Right lobe of liver (tissue), 6 donors: Measurements from ENCODE around the gene AIF1L. TPM values are rescaled to one million over a fixed set of nuclear protein-coding genes. Genes with fewer than 3 reads are reported as not detected.

Source experiments
- ATAC-seq, 4 donors: fragments of 200-7000 bp; cut with Tn5 transposase; one replicate each; pipeline ENCODE4 v1.9.1; 2020; ENCODE audit warnings: mild to moderate bottlenecking in 4 of 4, moderate library complexity in 4 of 4
- DNase-seq, 3 donors: peaks; one replicate each; pipeline ENCODE4 v3.0.0-alpha.2; 2020
- H3K27ac ChIP-seq, 3 donors: fragments of 200-600 bp; one replicate each; pipeline ENCODE4 v1.8.0; 2022
- H3K27me3 ChIP-seq, 2 donors: fragments of 200-600 bp; one replicate each; pipeline ENCODE4 v1.8.0; 2022
- H3K36me3 ChIP-seq, 4 donors: fragments of 200-600 bp; sonication (generic) in 1 of 4; one replicate each; pipeline versions ENCODE4 v1.5.1 to v1.8.0; 2017 to 2022; ENCODE audit warnings: control low read depth in 1 of 4
- H3K4me1 ChIP-seq, 4 donors: fragments of 200-600 bp; sonication (generic) in 1 of 4; one replicate each; pipeline versions ENCODE4 v1.5.1 to v1.8.0; 2017 to 2022; ENCODE audit warnings: control low read depth in 1 of 4
- H3K4me3 ChIP-seq, 3 donors: fragments of 200-600 bp; one replicate each; pipeline ENCODE4 v1.8.0; 2022
- H3K9me3 ChIP-seq, 4 donors: fragments of 200-600 bp; sonication (generic) in 1 of 4; one replicate each; pipeline versions ENCODE4 v1.5.1 to v1.8.0; 2017 to 2022; ENCODE audit warnings: control low read depth in 1 of 4
- CTCF ChIP-seq, 4 donors: fragments of 200-600 bp in 3 of 4; fragments of 450-650 bp in 1 of 4; IDR thresholded peaks; one replicate each; pipeline versions ENCODE4 v1.5.1 to v1.8.0; 2016 to 2022; ENCODE audit warnings: antibody characterized with exemption in 4 of 4, mild to moderate bottlenecking in 2 of 4
- POLR2A ChIP-seq: fragments of 450-650 bp; IDR thresholded peaks from one replicate; pipeline ENCODE4 v1.6.1; 2017; ENCODE audit warnings: antibody characterized with exemption, mild to moderate bottlenecking
- WGBS: methylation state at CpG from one replicate; pipeline ENCODE4 v1.1.6; 2018; ENCODE audit warnings: low coverage, low lambda C conversion rate; ENCODE audit not compliant: insufficient coverage; ENCODE audit errors: missing lambda C conversion rate; 5-methylcytosine and 5-hydroxymethylcytosine counted together
- intact Hi-C, 2 donors: fragments of 100-400 bp; cut with DNase I; formaldehyde crosslinking; loops; one replicate each; pipeline versions ENCODE4 v1.11.2 to v1.14.1; 2022
- total RNA-seq, 6 experiments: library from RNA; depleted of rRNA in 2 of 6; stranded (reverse); fragments of >200 nt in 2 of 6; fragmentation: NEBNext Ultra II Directional in 3 of 6; extraction: Animal tissue kit (Norgen Biotek cat#: 25700) in 3 of 6; gene quantifications; one replicate each; pipeline versions ENCODE4 v1.1.0 to v1.2.4, GENCODE V29; 2016 to 2023
- donor health status: DM: no; HTN: yes; CAD: no.
- donor health status: DM: no; HTN: no; CAD: no.
- donor health status: DM: no; HTN: no; CAD: no.
- donor health status: DM: no; HTN: yes; CAD: no.
- donor health status: DM: no; HTN: yes; CAD: no.

The AIF1L gene
- total RNA-seq, 6 experiments from 2014 or later: 0.33 to 1.4 (median 0.49) TPM

- H3K27me3 ChIP-seq: no peaks in the 10 kb centered on the region
Observed at GRCh38 chr9:131104016-131104740, 7.8 kb downstream of the AIF1L start.

GRCh38 chr9:131105952-131106351 is 9.6 kb downstream of the AIF1L start:
- no peak overlapping the region for H3K27ac ChIP-seq
- intact Hi-C loops: no loop called here
- 74% methylated on average over 7 of the region's 8 CpGs for WGBS

More at GRCh38 chr9:131104016-131104740, 7.8 kb downstream of the AIF1L start:
- no peaks in the 10 kb centered on the region for H3K4me1 ChIP-seq
- ATAC-seq: no peak
- DNase-seq: no peak
- TF ChIP-seq POLR2A (no peak), CTCF (IDR thresholded peaks at IDR 0.05) (no peak)
- intact Hi-C loops: no loop called here
- H3K27ac ChIP-seq: no peak overlapping the region
- no peaks in the 10 kb centered on the region for H3K9me3 ChIP-seq
- 55% methylated on average over 3 of the region's 5 CpGs for WGBS
- no peak overlapping the region for H3K4me3 ChIP-seq
- H3K36me3 ChIP-seq: no peaks in the 10 kb centered on the region

GRCh38 chr9:131107760-131108159 is 11.4 kb downstream of the AIF1L start:
- 53% methylated on average over 6 of the region's 8 CpGs for WGBS

More at GRCh38 chr9:131105952-131106351, 9.6 kb downstream of the AIF1L start:
- Histone ChIP-seq H3K4me1 (no peaks in the 10 kb centered on the region), H3K9me3 (no peaks in the 10 kb centered on the region), H3K36me3 (no peaks in the 10 kb centered on the region), H3K4me3 (no peak overlapping the region), H3K27me3 (no peaks in the 10 kb centered on the region)
- no peak for DNase-seq
- TF ChIP-seq POLR2A (no peak), CTCF (IDR thresholded peaks at IDR 0.05) (no peak)
- no peak for ATAC-seq

GRCh38 chr9:131111186-131111853 is 15.0 kb downstream of the AIF1L start:
- H3K27ac ChIP-seq: no peak overlapping the region
- H3K9me3 ChIP-seq: no peaks in the 10 kb centered on the region
- no peaks in the 10 kb centered on the region for H3K4me1 ChIP-seq
- H3K36me3 ChIP-seq: no peaks in the 10 kb centered on the region
- H3K4me3 ChIP-seq: no peak overlapping the region
- peak in 1 of 3 donors; percentile 24 for DNase-seq
- intact Hi-C loops: no loop called here
- 24% methylated on average over 5 of the region's 10 CpGs for WGBS
- TF ChIP-seq CTCF (IDR thresholded peaks at IDR 0.05) (no peak), POLR2A (no peak)
- no peaks in the 10 kb centered on the region for H3K27me3 ChIP-seq
- no peak for ATAC-seq

More at GRCh38 chr9:131107760-131108159, 11.4 kb downstream of the AIF1L start:
- H3K36me3 ChIP-seq: no peaks in the 10 kb centered on the region
- DNase-seq: no peak
- no peaks in the 10 kb centered on the region for H3K27me3 ChIP-seq
- no peak overlapping the region for H3K27ac ChIP-seq
- intact Hi-C loops: no loop called here
- TF ChIP-seq CTCF (IDR thresholded peaks at IDR 0.05) (no peak), POLR2A (no peak)
- no peak overlapping the region for H3K4me3 ChIP-seq
- H3K9me3 ChIP-seq: no peaks in the 10 kb centered on the region
- no peaks in the 10 kb centered on the region for H3K4me1 ChIP-seq
- no peak for ATAC-seq
